ENCODE results near the gene ALK. TPM values are rescaled to one million over a fixed set of nuclear protein-coding genes. Genes with fewer than 3 reads are reported as not detected.

ALK gene
- total RNA-seq, 1 donor from 2014 or later = 9.6 TPM

DNA sequence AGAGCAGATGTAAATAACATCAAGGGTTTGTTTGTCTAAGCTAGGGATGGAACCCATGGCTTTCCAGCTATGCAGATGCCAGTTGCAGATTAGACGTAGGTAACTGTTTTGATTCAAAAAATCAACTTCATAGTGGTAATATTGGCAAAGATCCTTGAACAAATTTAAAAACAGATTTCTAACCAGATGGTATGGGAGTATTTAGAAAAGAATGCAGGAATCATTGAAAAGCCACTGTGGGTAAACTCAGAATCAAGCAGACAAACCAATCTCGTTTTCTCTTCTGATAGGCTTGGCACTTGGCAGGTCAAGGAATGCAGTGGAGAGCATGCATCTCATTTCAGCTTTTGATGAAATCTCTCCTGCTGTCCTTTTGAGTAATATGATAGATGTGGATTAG is 428.7 kb downstream of the ALK start:
- DNase-seq = no peak
- Mint-ChIP-seq H3K4me3 (ENCODE audit: unreplicated experiment) (no peak overlapping the region), H3K36me3 (ENCODE audit: unreplicated experiment) (no peaks in the 10 kb centered on the region), H3K27ac (ENCODE audit: unreplicated experiment) (no peak overlapping the region), H3K9me3 (ENCODE audit: unreplicated experiment) (peaks cover 1% of the 10 kb centered on the region), H3K4me1 (ENCODE audit: low read depth, unreplicated experiment) (peaks cover 6% of the 10 kb centered on the region), H3K27me3 (ENCODE audit: unreplicated experiment) (peaks cover 2% of the 10 kb centered on the region)
- TF ChIP-seq, protein P1, sequence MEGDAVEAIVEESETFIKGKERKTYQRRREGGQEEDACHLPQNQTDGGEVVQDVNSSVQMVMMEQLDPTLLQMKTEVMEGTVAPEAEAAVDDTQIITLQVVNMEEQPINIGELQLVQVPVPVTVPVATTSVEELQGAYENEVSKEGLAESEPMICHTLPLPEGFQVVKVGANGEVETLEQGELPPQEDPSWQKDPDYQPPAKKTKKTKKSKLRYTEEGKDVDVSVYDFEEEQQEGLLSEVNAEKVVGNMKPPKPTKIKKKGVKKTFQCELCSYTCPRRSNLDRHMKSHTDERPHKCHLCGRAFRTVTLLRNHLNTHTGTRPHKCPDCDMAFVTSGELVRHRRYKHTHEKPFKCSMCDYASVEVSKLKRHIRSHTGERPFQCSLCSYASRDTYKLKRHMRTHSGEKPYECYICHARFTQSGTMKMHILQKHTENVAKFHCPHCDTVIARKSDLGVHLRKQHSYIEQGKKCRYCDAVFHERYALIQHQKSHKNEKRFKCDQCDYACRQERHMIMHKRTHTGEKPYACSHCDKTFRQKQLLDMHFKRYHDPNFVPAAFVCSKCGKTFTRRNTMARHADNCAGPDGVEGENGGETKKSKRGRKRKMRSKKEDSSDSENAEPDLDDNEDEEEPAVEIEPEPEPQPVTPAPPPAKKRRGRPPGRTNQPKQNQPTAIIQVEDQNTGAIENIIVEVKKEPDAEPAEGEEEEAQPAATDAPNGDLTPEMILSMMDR (IDR thresholded peaks at IDR 0.05; ENCODE audit: partially characterized antibody, unreplicated experiment) = no peak

GRCh38 chr2:29490045-29490444 is 431.3 kb downstream of the ALK start:
- H3K4me3 Mint-ChIP-seq (ENCODE audit: unreplicated experiment) = no peak overlapping the region
- TF ChIP-seq, protein P1 (IDR thresholded peaks at IDR 0.05; ENCODE audit: partially characterized antibody, unreplicated experiment) = no peak

DNA sequence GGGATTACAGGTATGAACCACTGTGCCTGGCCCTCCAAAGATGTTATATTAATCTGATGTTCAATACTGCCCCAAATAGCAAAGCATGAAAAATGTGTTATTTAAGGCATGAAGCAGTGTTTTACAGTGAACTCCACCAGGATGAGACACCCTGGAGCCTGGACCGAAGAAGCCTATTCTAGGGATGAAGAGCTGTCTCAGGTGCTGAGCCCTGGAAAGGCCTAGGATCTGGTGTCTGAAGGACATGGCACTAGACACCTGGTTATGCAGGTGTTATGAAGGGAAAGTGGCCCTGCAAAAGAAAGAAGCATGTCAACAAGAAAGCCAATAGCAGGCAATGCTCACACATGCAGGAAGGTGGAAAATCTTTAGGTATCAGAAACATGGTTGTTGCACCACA is 431.8 kb downstream of the ALK start:
- Mint-ChIP-seq H3K4me1 (ENCODE audit: low read depth, unreplicated experiment) (peaks cover 6% of the 10 kb centered on the region), H3K9me3 (ENCODE audit: unreplicated experiment) (no peaks in the 10 kb centered on the region), H3K36me3 (ENCODE audit: unreplicated experiment) (no peaks in the 10 kb centered on the region), H3K4me3 (ENCODE audit: unreplicated experiment) (no peak overlapping the region), H3K27me3 (ENCODE audit: unreplicated experiment) (no peaks in the 10 kb centered on the region), H3K27ac (ENCODE audit: unreplicated experiment) (no peak overlapping the region)
- TF ChIP-seq, protein P1 (IDR thresholded peaks at IDR 0.05; ENCODE audit: partially characterized antibody, unreplicated experiment) = no peak
- no peak for DNase-seq

More at GRCh38 chr2:29490045-29490444, 431.3 kb downstream of the ALK start:
- no peaks in the 10 kb centered on the region for H3K36me3 Mint-ChIP-seq (ENCODE audit: unreplicated experiment)
- peaks cover 6% of the 10 kb centered on the region for H3K4me1 Mint-ChIP-seq (ENCODE audit: low read depth, unreplicated experiment)
- DNase-seq = no peak
- H3K27ac Mint-ChIP-seq (ENCODE audit: unreplicated experiment) = no peak overlapping the region
- H3K27me3 Mint-ChIP-seq (ENCODE audit: unreplicated experiment) = no peaks in the 10 kb centered on the region
- no peaks in the 10 kb centered on the region for H3K9me3 Mint-ChIP-seq (ENCODE audit: unreplicated experiment)

DNA sequence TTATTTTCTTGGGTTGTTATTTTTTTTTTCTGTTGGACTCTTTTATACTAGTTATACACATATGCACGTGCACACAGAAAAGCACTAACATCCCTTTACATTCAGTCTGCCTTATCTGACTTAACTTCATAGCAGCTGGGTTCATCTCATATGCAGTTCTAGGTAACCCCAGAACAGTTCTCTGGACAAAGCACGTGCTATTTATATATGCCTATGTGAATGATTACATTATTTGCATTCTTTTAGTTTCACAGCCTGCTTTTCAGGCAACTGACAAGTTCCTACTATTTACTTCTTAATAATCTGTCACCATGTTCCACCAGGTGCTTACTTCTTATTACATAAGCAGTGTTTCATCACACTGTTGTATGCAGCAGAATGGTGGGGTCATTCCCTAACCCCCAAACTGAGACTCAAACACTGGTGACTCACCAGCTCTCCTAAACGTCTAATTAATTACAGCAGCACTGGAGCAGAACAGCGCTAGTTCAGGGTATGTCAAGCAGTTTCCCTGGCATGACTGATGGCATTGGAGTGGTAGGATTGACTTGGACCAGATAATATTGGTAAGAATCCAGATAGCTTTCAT is 433.3 kb downstream of the ALK start:
- TF ChIP-seq, protein P1 (IDR thresholded peaks at IDR 0.05; ENCODE audit: partially characterized antibody, unreplicated experiment) = no peak
- Mint-ChIP-seq H3K36me3 (ENCODE audit: unreplicated experiment) (no peaks in the 10 kb centered on the region), H3K4me3 (ENCODE audit: unreplicated experiment) (no peak overlapping the region), H3K27ac (ENCODE audit: unreplicated experiment) (no peak overlapping the region), H3K4me1 (ENCODE audit: low read depth, unreplicated experiment) (peaks cover 6% of the 10 kb centered on the region), H3K9me3 (ENCODE audit: unreplicated experiment) (no peaks in the 10 kb centered on the region), H3K27me3 (ENCODE audit: unreplicated experiment) (no peaks in the 10 kb centered on the region)
- no peak for DNase-seq

GRCh38 chr2:29485631-29486030 is 435.8 kb downstream of the ALK start:
- Mint-ChIP-seq H3K4me3 (ENCODE audit: unreplicated experiment) (no peak overlapping the region), H3K27me3 (ENCODE audit: unreplicated experiment) (peaks cover 2% of the 10 kb centered on the region), H3K36me3 (ENCODE audit: unreplicated experiment) (peaks cover 4% of the 10 kb centered on the region), H3K27ac (ENCODE audit: unreplicated experiment) (no peak overlapping the region), H3K4me1 (ENCODE audit: low read depth, unreplicated experiment) (peaks cover 6% of the 10 kb centered on the region), H3K9me3 (ENCODE audit: unreplicated experiment) (peaks cover 1% of the 10 kb centered on the region)
- TF ChIP-seq, protein P1 (IDR thresholded peaks at IDR 0.05; ENCODE audit: partially characterized antibody, unreplicated experiment) = no peak
- DNase-seq = no peak

All from glutamatergic neuron (in vitro differentiated cells).